ENCODE measurements around the gene SERP2. TPM values are rescaled to one million over a fixed set of nuclear protein-coding genes. Genes with fewer than 3 reads are reported as not detected.

Gene SERP2
- total RNA-seq, 1 experiment from 2014 or later = 1.8 TPM

GRCh38 chr13:44432650-44433049, 59.0 kb downstream of the SERP2 start:
- Mint-ChIP-seq H3K36me3 (ENCODE audit: insufficient read depth in 1 of 3, low read depth in 3 of 3) (peaks cover 27 to 34% (median 27%) of the 10 kb centered on the region in 3 experiments), H3K4me3 (no peak overlapping the region), H3K27me3 (ENCODE audit: low read depth) (no peaks in the 10 kb centered on the region; the same call in 1 of the 2 replicates), H3K4me1 (peaks cover 20 to 31% of the 10 kb centered on the region in 2 experiments), H3K27ac (peak overlapping the region in 1 of 3 experiments; percentile 75; a peak in 2 of 7 replicates), H3K9me3 (no peaks in the 10 kb centered on the region)
- Histone ChIP-seq H3K4me2 (ENCODE audit: insufficient read depth, insufficient read length, low read length) (no peak overlapping the region), H4K8ac (replicated peaks; ENCODE audit: insufficient read length, low read depth, low read length) (no peak overlapping the region), H2AFZ (ENCODE audit: low read length) (no peak overlapping the region), H3K27ac (ENCODE audit: insufficient read length, low read depth, low read length) (no peak overlapping the region), H2AK5ac (ENCODE audit: insufficient read length, low read length) (no peak overlapping the region), H3K14ac (ENCODE audit: insufficient read depth, low read length) (no peak overlapping the region), H4K5ac (ENCODE audit: insufficient read length, low read depth, low read length) (no peak overlapping the region), H3K9me3 (ENCODE audit: control insufficient read depth, low read depth, low read length) (no peaks in the 10 kb centered on the region), H3K79me2 (ENCODE audit: insufficient read depth, low read length) (no peaks in the 10 kb centered on the region), H3K27me3 (ENCODE audit: insufficient read depth, low read length) (no peaks in the 10 kb centered on the region), H2BK120ac (ENCODE audit: low read depth, low read length, poor library complexity, severe bottlenecking) (no peak overlapping the region), H3K4me1 (ENCODE audit: insufficient read depth, low read length) (no peaks in the 10 kb centered on the region), H3K4ac (ENCODE audit: low read depth, low read length) (no peak overlapping the region), H2BK15ac (ENCODE audit: low read depth, low read length) (no peak overlapping the region), H2BK12ac (ENCODE audit: insufficient read length, low read depth, low read length) (no peak overlapping the region), H3T11ph (ENCODE audit: low read length) (no peak overlapping the region), H3K79me1 (ENCODE audit: insufficient read depth, low read depth, low read length, poor library complexity, severe bottlenecking) (peaks cover 6% of the 10 kb centered on the region), H3K23me2 (ENCODE audit: insufficient read length, low read depth, low read length, poor library complexity, severe bottlenecking) (peaks cover 7% of the 10 kb centered on the region), H3K18ac (ENCODE audit: insufficient read length, low read depth, low read length) (no peak overlapping the region), H4K91ac (ENCODE audit: insufficient read length, low read depth, low read length) (no peak overlapping the region), H2BK5ac (ENCODE audit: insufficient read length, low read length) (no peak overlapping the region), H4K20me1 (ENCODE audit: control insufficient read depth, insufficient read depth, insufficient read length) (no peaks in the 10 kb centered on the region), H3K23ac (ENCODE audit: insufficient read length, low read depth, low read length) (no peak overlapping the region), H2BK20ac (ENCODE audit: low read depth, low read length, poor library complexity, severe bottlenecking) (no peak overlapping the region), H3K56ac (ENCODE audit: insufficient read length, low read depth, low read length) (no peak overlapping the region), H3K9ac (ENCODE audit: extremely low read depth, insufficient read length, low read length) (no peak overlapping the region)
- TF ChIP-seq CTCF (conservative IDR thresholded peaks at IDR 0.05) = no peak
- no CpG with 5 or more reads among the region's 5 CpGs for WGBS (ENCODE audit: extremely low coverage, insufficient read length, low lambda C conversion rate)
- no peak for DNase-seq
